DND-41 (cell line): ENCODE results near the gene CCDC174.

ENCODE experiments used
- EZH2 ChIP-seq: IDR thresholded peaks from 3 replicates; pipeline ENCODE4 v1.6.1; 2012; ENCODE audit warnings: borderline replicate concordance, low read depth, mild to moderate bottlenecking, moderate library complexity, low read length, inconsistent platforms; ENCODE audit not compliant: severe bottlenecking
- TF ChIP-seq, protein P1 (sequence below): IDR thresholded peaks from 2 replicates; pipeline ENCODE4 v1.5.1; 2012; ENCODE audit warnings: borderline replicate concordance, low read length, moderate library complexity, mild to moderate bottlenecking; ENCODE audit not compliant: poor library complexity, severe bottlenecking; ENCODE audit errors: extremely low read depth

DNA sequence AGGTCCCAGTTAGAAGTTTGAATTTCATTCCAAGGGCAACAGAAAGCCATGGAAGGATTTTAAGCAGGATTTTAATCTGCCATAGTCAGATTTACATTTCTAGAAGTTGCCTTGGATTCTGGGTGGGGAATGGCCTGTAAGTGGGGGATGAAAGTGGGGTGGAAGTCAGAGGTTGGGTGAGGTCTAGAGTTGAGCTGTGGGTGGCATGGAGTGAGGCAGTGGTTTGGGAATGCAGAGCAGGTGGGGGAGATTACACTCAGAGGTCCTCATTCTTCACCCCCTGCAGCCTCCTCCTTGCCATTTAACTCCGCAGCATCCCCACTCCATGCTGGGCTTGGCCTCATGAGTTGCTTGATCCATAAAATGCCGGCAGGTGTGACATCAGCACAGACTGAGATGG, 32.0 kb upstream of the CCDC174 start:
- TF ChIP-seq, protein P1, sequence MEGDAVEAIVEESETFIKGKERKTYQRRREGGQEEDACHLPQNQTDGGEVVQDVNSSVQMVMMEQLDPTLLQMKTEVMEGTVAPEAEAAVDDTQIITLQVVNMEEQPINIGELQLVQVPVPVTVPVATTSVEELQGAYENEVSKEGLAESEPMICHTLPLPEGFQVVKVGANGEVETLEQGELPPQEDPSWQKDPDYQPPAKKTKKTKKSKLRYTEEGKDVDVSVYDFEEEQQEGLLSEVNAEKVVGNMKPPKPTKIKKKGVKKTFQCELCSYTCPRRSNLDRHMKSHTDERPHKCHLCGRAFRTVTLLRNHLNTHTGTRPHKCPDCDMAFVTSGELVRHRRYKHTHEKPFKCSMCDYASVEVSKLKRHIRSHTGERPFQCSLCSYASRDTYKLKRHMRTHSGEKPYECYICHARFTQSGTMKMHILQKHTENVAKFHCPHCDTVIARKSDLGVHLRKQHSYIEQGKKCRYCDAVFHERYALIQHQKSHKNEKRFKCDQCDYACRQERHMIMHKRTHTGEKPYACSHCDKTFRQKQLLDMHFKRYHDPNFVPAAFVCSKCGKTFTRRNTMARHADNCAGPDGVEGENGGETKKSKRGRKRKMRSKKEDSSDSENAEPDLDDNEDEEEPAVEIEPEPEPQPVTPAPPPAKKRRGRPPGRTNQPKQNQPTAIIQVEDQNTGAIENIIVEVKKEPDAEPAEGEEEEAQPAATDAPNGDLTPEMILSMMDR: no peak
- no peak for TF ChIP-seq EZH2
